ENCODE results near the gene RFNG. TPM values are rescaled to one million over a fixed set of nuclear protein-coding genes. Genes with fewer than 3 reads are reported as not detected.
A peak's percentile ranks its signal among the peaks of the same experiment; 100 is the strongest.

The RFNG gene
- total and polyA plus RNA-seq, 2 of the 13 experiments (the other 11 are each of a cell fraction or from before 2014, with no cell fraction given) = 61.4 to 64.0 TPM

GRCh38 chr17:82037092-82037888, 14.3 kb downstream of the RFNG start, which contains the start of gene DCXR (continued):
- TF ChIP-seq BORCS8-MEF2B (CRISPR knock-in tag; IDR thresholded peaks at IDR 0.05) (peak; percentile 75; the same call in 1 of the 2 replicates), MXI1 (IDR thresholded peaks at IDR 0.05; ENCODE audit: borderline replicate concordance, low read depth, low read length) (peak; percentile 79; the same call in 2 of the 3 replicates), RFXANK (CRISPR knock-in tag; IDR thresholded peaks at IDR 0.05) (0 out of 2 replicates have a peak, but pooled peaks have one; percentile 58), HCFC1 (IDR thresholded peaks at IDR 0.05; ENCODE audit: low read depth, low read length) (0 out of 2 replicates have a peak, but pooled peaks have one; percentile 9), FOXO1 (CRISPR knock-in tag; IDR thresholded peaks at IDR 0.05) (peak; percentile 70), ZGPAT (CRISPR knock-in tag; IDR thresholded peaks at IDR 0.05) (peak; percentile 98), HDAC1 (CRISPR knock-in tag; IDR thresholded peaks at IDR 0.05) (peak; percentile 99), ZNF512B (CRISPR knock-in tag; IDR thresholded peaks at IDR 0.05; ENCODE audit: borderline replicate concordance) (no peak), THRA (CRISPR knock-in tag; IDR thresholded peaks at IDR 0.05; ENCODE audit: borderline replicate concordance) (no peak; the same call in 1 of the 2 replicates), ZNF674 (CRISPR knock-in tag; IDR thresholded peaks at IDR 0.05; ENCODE audit: low read depth) (peak; percentile 72; the same call in 1 of the 2 replicates), HHEX (CRISPR knock-in tag; IDR thresholded peaks at IDR 0.05) (no peak), ZKSCAN5 (CRISPR knock-in tag; IDR thresholded peaks at IDR 0.05) (no peak), ZNF737 (CRISPR knock-in tag; IDR thresholded peaks at IDR 0.05; ENCODE audit: borderline replicate concordance) (no peak), TOE1 (CRISPR knock-in tag; IDR thresholded peaks at IDR 0.05) (0 out of 2 replicates have a peak, but pooled peaks have one; percentile 42), ZNF431 (CRISPR knock-in tag; IDR thresholded peaks at IDR 0.05; ENCODE audit: borderline replicate concordance, low read depth) (peak; percentile 78; the same call in 1 of the 2 replicates), ZNF570 (CRISPR knock-in tag; IDR thresholded peaks at IDR 0.05; ENCODE audit: borderline replicate concordance) (no peak), NFE2L1 (CRISPR knock-in tag; IDR thresholded peaks at IDR 0.05; ENCODE audit: borderline replicate concordance) (no peak), DBP (CRISPR knock-in tag; IDR thresholded peaks at IDR 0.05; ENCODE audit: not compliant biosample characterization) (no peak), KDM5B (CRISPR knock-in tag; IDR thresholded peaks at IDR 0.05; ENCODE audit: borderline replicate concordance) (peak; percentile 94), TEF (CRISPR knock-in tag; IDR thresholded peaks at IDR 0.05) (no peak), HDAC6 (IDR thresholded peaks at IDR 0.05; ENCODE audit: low read depth, low read length) (no peak), FOXA1 (IDR thresholded peaks at IDR 0.05) (no peak), FOXA1 (CRISPR knock-in tag; IDR thresholded peaks at IDR 0.05) (no peak; the same call in 1 of the 2 replicates)
